Suprapubic skin (tissue), 4 donors: ENCODE measurements around the gene TEX14.

ENCODE experiments used
- POLR2A ChIP-seq, 2 donors: fragments of 450-650 bp; IDR thresholded peaks; one replicate each; pipeline ENCODE4 v1.6.1; 2017; ENCODE audit warnings: antibody characterized with exemption in 2 of 2, mild to moderate bottlenecking in 2 of 2, moderate library complexity in 2 of 2
- POLR2AphosphoS5 ChIP-seq, 3 donors: sonication (generic); formaldehyde crosslinking; IDR thresholded peaks; one replicate each; pipeline ENCODE4 v1.6.1; 2017; ENCODE audit warnings: antibody characterized with exemption in 3 of 3

DNA sequence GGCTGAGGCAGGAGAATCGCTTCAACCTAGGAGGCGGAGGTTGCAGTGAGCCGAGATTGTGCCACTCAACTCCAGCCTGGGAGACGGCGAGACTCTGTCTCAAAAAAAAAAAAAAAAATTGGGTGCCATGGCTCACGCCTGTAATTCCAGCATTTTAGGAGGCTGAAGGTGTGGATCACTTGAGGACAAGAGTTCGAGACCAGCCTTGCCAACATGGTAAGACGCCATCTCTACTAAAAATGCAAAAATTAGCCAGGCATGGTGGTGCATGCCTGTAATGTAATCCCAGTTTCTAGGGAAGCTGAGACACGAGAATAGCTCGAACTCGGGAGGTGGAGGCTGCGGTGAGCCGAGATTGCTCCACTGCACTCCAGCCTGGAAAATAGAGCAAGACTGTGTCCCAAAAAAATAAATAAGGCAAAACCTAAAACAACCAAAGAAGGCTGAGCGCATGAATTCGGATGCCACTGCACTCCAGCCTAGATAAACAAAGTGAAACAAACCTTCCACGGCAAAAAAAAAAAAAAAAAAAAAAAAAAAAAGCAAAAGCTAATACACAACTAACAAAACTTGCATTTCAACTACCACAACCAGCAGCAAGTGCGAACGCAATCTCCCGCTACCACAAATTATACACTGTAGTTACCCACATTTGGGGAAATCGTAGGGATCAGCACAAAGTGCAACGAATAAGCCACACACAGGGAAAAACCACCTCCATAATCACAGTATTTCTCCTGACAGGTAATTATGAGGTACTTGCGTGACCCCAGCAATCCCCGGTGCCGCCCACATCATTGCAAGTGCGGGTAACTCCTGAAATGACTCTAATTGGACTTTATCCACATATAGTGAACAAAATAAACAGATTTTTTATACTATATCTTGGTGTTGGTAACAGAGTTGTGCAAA, 25.6 kb downstream of the TEX14 start:
- TF ChIP-seq POLR2A (IDR thresholded peaks at IDR 0.05) (no peak), POLR2AphosphoS5 (IDR thresholded peaks at IDR 0.05) (no peak)
